HepG2 (cell line): Measurements from ENCODE around the gene CLDN11. TPM values are rescaled to one million over a fixed set of nuclear protein-coding genes. Genes with fewer than 3 reads are reported as not detected.

Source experiments
- FOXA3 ChIP-seq: IDR thresholded peaks from 2 replicates; pipeline ENCODE4 v1.6.1; 2016; ENCODE audit warnings: missing genetic modification reagents, missing compliant biosample characterization
- FOXP1 ChIP-seq, 2 experiments: fragments of 450-650 bp in 1 of 2; IDR thresholded peaks; 2 replicates each; pipeline ENCODE4 v1.6.1; 2017 to 2018; ENCODE audit warnings: antibody characterized with exemption in 1 of 2
- HNRNPLL ChIP-seq: fragments of 200-400 bp; formaldehyde crosslinking; IDR thresholded peaks from 2 replicates; pipeline ENCODE4 v1.6.1; 2017; ENCODE audit warnings: mild to moderate bottlenecking, low read depth, low read length; ENCODE audit not compliant: poor library complexity, severe bottlenecking
- IKZF4 ChIP-seq: sonication (generic); formaldehyde crosslinking; IDR thresholded peaks from 2 replicates; pipeline ENCODE4 v1.5.1; 2020; ENCODE audit warnings: borderline replicate concordance, mild to moderate bottlenecking, low read depth, missing genetic modification reagents; ENCODE audit errors: not compliant biosample characterization
- MEF2D ChIP-seq: sonication (generic); formaldehyde crosslinking; IDR thresholded peaks from 2 replicates; pipeline ENCODE4 v1.5.1; 2020; ENCODE audit warnings: mild to moderate bottlenecking, missing genetic modification reagents
- NR3C1 ChIP-seq: sonication (generic); formaldehyde crosslinking; IDR thresholded peaks from 2 replicates; pipeline ENCODE4 v1.4.0; 2020; ENCODE audit warnings: missing genetic modification reagents
- RBFOX2 ChIP-seq: fragments of 200-400 bp; formaldehyde crosslinking; IDR thresholded peaks from 2 replicates; pipeline ENCODE4 v1.6.1; 2017; ENCODE audit warnings: low read depth, mild to moderate bottlenecking, low read length
- SRF ChIP-seq: IDR thresholded peaks from 2 replicates; pipeline ENCODE4 v1.6.1; 2011; ENCODE audit warnings: mild to moderate bottlenecking, low read depth, low read length, moderate library complexity
- SYNCRIP ChIP-seq: fragments of 200-400 bp; formaldehyde crosslinking; IDR thresholded peaks from 2 replicates; pipeline ENCODE4 v1.6.1; 2018; ENCODE audit warnings: mild to moderate bottlenecking, low read depth, low read length; ENCODE audit not compliant: insufficient read depth
- THAP11 ChIP-seq: IDR thresholded peaks from 2 replicates; pipeline ENCODE4 v1.6.1; 2016; ENCODE audit warnings: missing biosample characterization, missing genetic modification reagents
- THAP9 ChIP-seq: sonication (generic); formaldehyde crosslinking; IDR thresholded peaks from 2 replicates; pipeline ENCODE4; 2020; ENCODE audit warnings: missing genetic modification reagents, mild to moderate bottlenecking, borderline replicate concordance
- TSC22D2 ChIP-seq: sonication (generic); formaldehyde crosslinking; IDR thresholded peaks from 2 replicates; pipeline ENCODE4 v1.5.1; 2020; ENCODE audit warnings: missing genetic modification reagents, mild to moderate bottlenecking, borderline replicate concordance
- U2AF2 ChIP-seq: fragments of 200-400 bp; formaldehyde crosslinking; IDR thresholded peaks from 2 replicates; pipeline ENCODE4 v1.6.1; 2017; ENCODE audit warnings: low read depth, mild to moderate bottlenecking, low read length
- ZBTB10 ChIP-seq: sonication (generic); formaldehyde crosslinking; IDR thresholded peaks from 2 replicates; pipeline ENCODE4 v1.4.0; 2020; ENCODE audit warnings: missing genetic modification reagents, borderline replicate concordance
- ZFP36 ChIP-seq: fragments of 150-350 bp; IDR thresholded peaks from 2 replicates; pipeline ENCODE4 v1.6.1; 2018; ENCODE audit warnings: borderline replicate concordance, low read length, low read depth; ENCODE audit not compliant: partially characterized antibody
- ZNF367 ChIP-seq: sonication (generic); formaldehyde crosslinking; IDR thresholded peaks from 2 replicates; pipeline ENCODE4 v1.4.0; 2020; ENCODE audit warnings: missing genetic modification reagents, borderline replicate concordance
- ZNF672 ChIP-seq: sonication (generic); formaldehyde crosslinking; IDR thresholded peaks from 2 replicates; pipeline ENCODE4 v1.8.1; 2022; ENCODE audit warnings: missing genetic modification reagents
- ZNF776 ChIP-seq: sonication (generic); formaldehyde crosslinking; IDR thresholded peaks from 2 replicates; pipeline ENCODE4 v1.4.0; 2020; ENCODE audit warnings: mild to moderate bottlenecking, missing genetic modification reagents
- ZXDC ChIP-seq: sonication (generic); formaldehyde crosslinking; IDR thresholded peaks from 2 replicates; pipeline ENCODE4 v1.5.0; 2020; ENCODE audit warnings: mild to moderate bottlenecking, missing genetic modification reagents
- polyA plus RNA-seq, 8 experiments: library from polyadenylated mRNA; depleted of rRNA in 3 of 8; stranded (reverse) in 7 of 8; unstranded in 1 of 8; fragments of >200 nt; fragmentation: Illumina TruSeq in 4 of 8; extraction: Trizol in 4 of 8; gene quantifications; 2 replicates each; pipeline versions ENCODE4 v1.2.1 to v1.2.3, GENCODE V29; 2011 to 2016; ENCODE audit warnings: low read depth in 4 of 8, missing spikeins in 1 of 8, mixed read lengths in 1 of 8; ENCODE audit not compliant: insufficient read depth in 1 of 8
- total RNA-seq, 5 experiments: library from RNA; depleted of rRNA; stranded (reverse); fragments of >200 nt; fragmentation: Illumina TruSeq; extraction: Trizol; gene quantifications; 2 replicates each; pipeline ENCODE4 v1.2.3, GENCODE V29; 2016; ENCODE audit warnings: low read depth in 1 of 5

CLDN11 gene
- total and polyA plus RNA-seq, 2 of the 13 experiments (the other 11 are each of a cell fraction or from before 2014, with no cell fraction given), result 4.2 to 4.9 TPM

- TF ChIP-seq THAP9 (CRISPR knock-in tag), result peak; percentile 63; the same call in 1 of the 2 replicates
- TF ChIP-seq NR3C1 (CRISPR knock-in tag), result no peak
- no peak for TF ChIP-seq HNRNPLL
- TF ChIP-seq U2AF2, result no peak
- no peak for TF ChIP-seq ZNF776
- TF ChIP-seq MEF2D (CRISPR knock-in tag), result no peak
- TF ChIP-seq SYNCRIP, result no peak
- TF ChIP-seq ZFP36, result no peak
- TF ChIP-seq RBFOX2, result peak; percentile 66
- 0 out of 2 replicates have a peak, but pooled peaks have one; percentile 43 for TF ChIP-seq ZBTB10 (CRISPR knock-in tag)
- TF ChIP-seq ZNF367 (CRISPR knock-in tag), result no peak
- no peak for TF ChIP-seq FOXP1 (IDR thresholded peaks at IDR 0.05)
- TF ChIP-seq FOXP1 (CRISPR knock-in tag; IDR thresholded peaks at IDR 0.05), result no peak
- TF ChIP-seq TSC22D2 (CRISPR knock-in tag), result no peak
- no peak for TF ChIP-seq IKZF4 (CRISPR knock-in tag)
- 0 out of 2 replicates have a peak, but pooled peaks have one; percentile 37 for TF ChIP-seq THAP11 (CRISPR knock-in tag)
- no peak for TF ChIP-seq ZNF672 (CRISPR knock-in tag)
- no peak for TF ChIP-seq ZXDC (CRISPR knock-in tag)
- TF ChIP-seq SRF, result peak; percentile 88; the same call in 1 of the 2 replicates
- TF ChIP-seq FOXA3 (CRISPR knock-in tag), result peak; percentile 58
Measured at GRCh38 chr3:170425491-170426239, 7.0 kb downstream of the CLDN11 start (continued).
